ENCODE measurements around the gene SPACA7.
"Not testable (repeated sequence)": the region's sequence is repeated elsewhere in the genome, so short reads cannot be mapped to it uniquely, and the experiment has no call there.

Gene SPACA7

GRCh38 chr13:112431734-112432133 is 55.6 kb downstream of the SPACA7 start:
- no peak for DNase-seq

GRCh38 chr13:112432734-112433133 is 56.6 kb downstream of the SPACA7 start:
- DNase-seq, result not testable (repeated sequence)

GRCh38 chr13:112433517-112433916 is 57.4 kb downstream of the SPACA7 start:
- not testable (repeated sequence) for DNase-seq

- no peak for DNase-seq
Observed at GRCh38 chr13:112434032-112434431, 57.9 kb downstream of the SPACA7 start.

GRCh38 chr13:112434937-112435523 is 58.9 kb downstream of the SPACA7 start:
- DNase-seq, result no peak

GRCh38 chr13:112435973-112436372 is 59.8 kb downstream of the SPACA7 start:
- no peak for DNase-seq

GRCh38 chr13:112438094-112438493 is 61.9 kb downstream of the SPACA7 start:
- no peak for DNase-seq

GRCh38 chr13:112438515-112438914 is 62.4 kb downstream of the SPACA7 start:
- DNase-seq, result no peak

- DNase-seq, result no peak
Observed at GRCh38 chr13:112441226-112441625, 65.1 kb downstream of the SPACA7 start.

- DNase-seq, result no peak
Observed at GRCh38 chr13:112441779-112442310, 65.7 kb downstream of the SPACA7 start.

- DNase-seq, result no peak
Observed at GRCh38 chr13:112442483-112443090, 66.4 kb downstream of the SPACA7 start.

GRCh38 chr13:112443191-112443994 is 67.2 kb downstream of the SPACA7 start:
- peak; percentile 3 for DNase-seq

- DNase-seq, result peak; percentile 64
Observed at GRCh38 chr13:112443995-112444311, 67.8 kb downstream of the SPACA7 start.

GRCh38 chr13:112444416-112445399 is 68.6 kb downstream of the SPACA7 start:
- no peak for DNase-seq

GRCh38 chr13:112445411-112446271 is 69.5 kb downstream of the SPACA7 start:
- DNase-seq, result no peak

GRCh38 chr13:112446347-112446861 is 70.2 kb downstream of the SPACA7 start:
- no peak for DNase-seq

- DNase-seq, result no peak
Observed at GRCh38 chr13:112446867-112447266, 70.7 kb downstream of the SPACA7 start.

GRCh38 chr13:112447306-112447705 is 71.2 kb downstream of the SPACA7 start:
- no peak for DNase-seq

GRCh38 chr13:112447761-112448603 is 71.8 kb downstream of the SPACA7 start:
- no peak for DNase-seq

All from suppressor macrophage treated with lipopolysaccharide for 4 hours (primary cell).